ENCODE results near the gene GRN.

- TF ChIP-seq CTCF (IDR thresholded peaks at IDR 0.05) (no peak), POLR2A (IDR thresholded peaks at IDR 0.05) (no peak)
Observed at GRCh38 chr17:44381810-44382305, 36.8 kb downstream of the GRN start.
